ENCODE measurements around the gene VIL1.

VIL1 gene

DNA sequence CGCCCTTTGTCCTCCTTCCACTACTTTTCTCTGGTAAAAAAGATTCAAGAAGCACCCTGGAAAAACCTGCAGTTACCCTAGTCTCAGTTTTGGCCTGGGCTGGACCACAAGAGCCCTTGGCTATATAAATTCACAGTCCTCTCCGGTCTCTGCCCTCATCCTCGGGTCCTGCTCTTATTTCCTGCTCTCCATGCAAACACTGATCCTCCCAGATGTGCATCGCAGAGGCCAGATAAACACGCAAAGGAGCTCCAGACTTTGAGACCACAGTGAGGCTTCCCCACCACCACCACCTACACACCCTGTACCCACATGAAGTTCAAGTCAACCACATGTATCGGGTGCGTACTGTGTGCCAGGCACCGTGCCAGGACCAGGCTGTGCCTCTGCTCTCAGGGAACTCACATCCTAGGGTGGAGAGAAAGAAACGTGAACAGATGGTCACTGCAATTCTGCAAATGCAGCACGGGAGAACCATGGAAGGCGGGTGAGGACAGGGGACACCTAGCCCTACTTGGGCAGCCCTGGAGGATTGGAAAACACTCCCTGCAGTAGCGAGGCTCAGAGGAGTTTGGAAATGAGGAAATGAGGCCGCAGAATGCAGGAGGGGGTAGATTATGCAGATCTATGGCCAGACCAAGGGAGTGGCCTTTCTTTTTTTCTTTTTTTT, 11.8 kb upstream of the VIL1 start:
- DNase-seq: peak; percentile 62

DNA sequence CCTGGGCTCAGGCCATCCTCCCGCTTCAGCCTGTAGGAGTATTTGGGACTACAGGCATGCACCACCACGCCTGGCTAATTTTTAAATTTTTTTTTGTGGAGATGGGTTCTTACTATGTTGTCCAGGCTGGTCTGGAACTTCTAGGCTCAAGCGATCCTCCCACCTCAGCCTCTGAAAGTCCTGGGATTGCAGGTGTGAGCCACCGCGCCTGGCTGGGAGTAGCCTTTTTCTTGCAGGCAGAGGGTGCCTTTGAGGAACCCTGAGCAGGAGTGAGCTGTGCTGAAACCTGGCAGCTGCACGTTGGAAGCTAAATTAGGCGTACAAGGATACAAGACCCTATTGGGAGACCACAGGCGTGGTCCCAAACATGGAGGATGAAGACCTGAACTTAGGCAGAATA, 11.2 kb upstream of the VIL1 start:
- no peak for DNase-seq

GRCh38 chr2:218418321-218418716, 604 bp upstream of the VIL1 start:
- DNase-seq: no peak

DNA sequence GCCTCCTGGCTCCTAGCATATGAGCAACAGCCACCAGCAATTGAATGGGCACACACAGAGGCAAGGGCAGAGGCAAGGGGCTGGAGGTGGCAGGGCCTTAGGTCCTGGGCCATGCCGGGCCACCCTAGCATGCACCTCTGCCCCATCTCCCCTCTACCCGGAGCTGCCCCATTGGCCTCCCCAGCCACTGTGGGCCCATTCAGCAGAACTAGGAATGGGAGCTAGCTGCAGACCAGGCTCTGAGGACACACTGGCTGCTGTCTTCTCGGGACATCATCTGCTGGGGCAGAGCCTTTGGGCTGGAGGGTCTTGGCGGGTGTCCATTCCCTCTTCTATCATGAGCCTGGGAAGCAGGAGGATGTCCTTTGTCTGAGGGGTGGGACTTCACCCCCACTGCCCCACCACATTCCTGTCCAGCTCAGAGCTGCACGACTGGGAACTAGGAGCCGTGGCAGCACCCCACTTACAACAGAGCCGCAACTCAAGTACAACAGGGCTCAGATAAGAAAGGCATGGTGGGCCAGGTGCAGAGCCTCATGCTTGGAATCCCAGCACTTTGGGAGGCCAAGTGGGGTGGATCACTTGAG, 800 bp downstream of the VIL1 start:
- no peak for DNase-seq

- no peak for DNase-seq
Observed at GRCh38 chr2:218421027-218421426, 2.1 kb downstream of the VIL1 start.

DNA sequence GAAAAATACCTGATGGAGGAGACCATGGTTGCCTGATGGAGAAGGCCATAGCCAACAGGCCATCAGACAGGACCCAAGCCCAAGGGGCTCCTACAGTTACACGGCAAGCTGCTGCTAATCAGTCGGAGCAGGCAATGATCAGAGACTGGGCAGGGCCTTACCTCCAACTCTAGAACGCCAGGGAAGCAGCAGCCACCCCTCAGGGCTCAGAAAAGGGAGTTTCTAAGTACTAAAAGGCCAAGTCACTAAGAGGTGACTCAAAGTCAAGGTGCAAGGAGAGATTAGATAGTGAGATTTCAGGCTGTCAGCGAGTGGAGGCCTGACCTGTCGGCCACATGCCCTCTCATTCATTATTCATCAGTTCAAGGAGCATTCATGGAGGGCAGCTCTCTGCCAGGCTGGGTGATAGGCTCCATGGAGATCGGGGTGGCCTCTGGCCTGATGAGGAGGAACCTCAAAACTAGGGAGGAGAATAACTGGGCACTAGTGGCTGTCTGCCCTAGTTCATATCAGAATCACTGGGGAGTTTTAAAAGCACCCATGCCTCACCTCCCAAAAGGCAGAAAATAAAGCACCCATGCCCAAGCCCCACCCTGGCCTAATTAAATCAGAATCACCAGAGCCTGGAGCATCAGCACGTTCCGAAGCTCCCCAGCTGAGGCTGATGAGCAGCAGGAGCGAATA, 3.6 kb downstream of the VIL1 start:
- DNase-seq: no peak

- no peak for DNase-seq
Observed at GRCh38 chr2:218423584-218423983, 4.7 kb downstream of the VIL1 start.

GRCh38 chr2:218425531-218425930, 6.6 kb downstream of the VIL1 start:
- DNase-seq: no peak

GRCh38 chr2:218427741-218428140, 8.8 kb downstream of the VIL1 start:
- no peak for DNase-seq

DNA sequence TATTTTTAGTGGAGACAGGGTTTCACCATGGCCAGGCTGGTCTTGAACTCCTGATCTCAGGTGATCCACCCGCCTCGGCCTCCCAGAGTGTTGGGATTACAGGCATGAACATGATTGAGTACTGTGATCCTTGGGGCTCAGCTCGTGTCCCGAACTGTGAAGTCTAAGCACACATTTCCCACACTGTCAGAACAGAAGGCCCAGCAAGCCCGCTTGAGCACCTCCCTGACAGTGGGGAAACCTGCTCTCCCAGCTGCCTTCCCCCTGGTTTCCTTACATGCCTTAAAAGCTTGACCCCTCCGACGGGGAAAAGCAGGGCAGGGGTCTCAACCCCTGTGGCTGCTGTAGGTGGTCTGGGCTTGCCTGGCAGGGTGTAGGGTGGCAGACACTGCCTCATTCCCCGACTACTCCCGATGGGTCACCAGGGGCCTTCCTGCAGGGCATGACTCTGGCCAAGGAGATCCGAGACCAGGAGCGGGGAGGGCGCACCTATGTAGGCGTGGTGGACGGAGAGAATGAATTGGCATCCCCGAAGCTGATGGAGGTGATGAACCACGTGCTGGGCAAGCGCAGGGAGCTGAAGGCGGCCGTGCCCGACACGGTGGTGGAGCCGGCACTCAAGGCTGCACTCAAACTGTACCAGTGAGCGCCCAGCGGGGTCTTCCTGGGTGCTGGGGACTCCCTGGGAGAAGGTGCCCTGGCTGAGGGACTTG, 10.1 kb downstream of the VIL1 start:
- no peak for DNase-seq

DNA sequence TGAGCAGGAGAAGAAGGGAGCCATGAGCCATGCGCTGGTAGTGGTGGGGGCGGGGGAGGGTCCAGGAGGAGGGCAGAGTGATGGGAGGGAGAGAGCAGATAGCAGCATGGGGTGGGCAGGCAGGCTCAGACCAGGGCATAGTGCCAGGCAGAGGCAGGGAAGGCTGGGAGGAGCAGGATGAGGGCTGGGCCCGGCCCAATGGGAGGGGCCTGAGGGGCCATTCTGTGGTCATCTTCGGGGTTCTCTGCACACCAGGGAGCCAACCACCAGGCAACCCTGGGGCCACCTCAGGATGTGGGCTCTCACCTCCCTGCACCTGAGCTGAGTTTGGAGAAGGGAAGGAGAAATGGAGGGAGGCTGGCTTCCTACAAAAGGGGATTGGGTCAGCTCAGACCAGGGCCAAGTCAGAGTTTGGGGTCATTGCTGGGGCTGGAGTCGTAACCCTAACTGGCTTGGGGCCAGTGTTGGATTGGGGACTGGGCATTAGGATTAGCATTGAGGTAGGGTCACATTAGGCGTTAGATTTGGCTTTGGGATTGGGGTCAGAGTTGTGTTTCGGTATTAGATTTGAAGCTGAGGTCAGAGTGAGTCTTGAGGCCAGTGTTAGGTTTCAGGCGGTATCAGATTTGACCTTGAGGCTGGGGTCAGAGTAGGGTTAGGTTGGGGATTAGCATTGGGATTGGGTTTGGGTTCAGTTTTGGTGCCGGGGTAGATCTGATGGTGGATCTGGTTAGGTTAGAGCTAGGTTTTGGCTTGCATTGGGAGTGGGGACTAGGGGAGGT, 11.2 kb downstream of the VIL1 start:
- no peak for DNase-seq

DNA sequence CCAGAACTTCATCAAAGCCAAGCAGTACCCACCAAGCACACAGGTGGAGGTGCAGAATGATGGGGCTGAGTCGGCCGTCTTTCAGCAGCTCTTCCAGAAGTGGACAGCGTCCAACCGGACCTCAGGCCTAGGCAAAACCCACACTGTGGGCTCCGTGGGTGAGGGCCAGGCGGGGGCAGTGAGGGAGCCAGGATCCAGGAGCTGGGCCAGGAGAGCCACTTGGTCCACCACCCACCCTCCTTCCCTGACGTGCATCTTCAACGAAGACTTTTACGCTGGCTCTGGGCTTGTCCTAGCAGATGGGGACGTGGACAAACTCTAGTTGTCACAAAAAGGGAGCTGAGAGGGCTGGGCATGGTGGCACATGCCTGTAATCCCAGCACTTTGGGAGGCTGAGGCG, 11.8 kb downstream of the VIL1 start:
- DNase-seq: no peak

GRCh38 chr2:218431878-218432277, 13.0 kb downstream of the VIL1 start:
- DNase-seq: no peak

DNA sequence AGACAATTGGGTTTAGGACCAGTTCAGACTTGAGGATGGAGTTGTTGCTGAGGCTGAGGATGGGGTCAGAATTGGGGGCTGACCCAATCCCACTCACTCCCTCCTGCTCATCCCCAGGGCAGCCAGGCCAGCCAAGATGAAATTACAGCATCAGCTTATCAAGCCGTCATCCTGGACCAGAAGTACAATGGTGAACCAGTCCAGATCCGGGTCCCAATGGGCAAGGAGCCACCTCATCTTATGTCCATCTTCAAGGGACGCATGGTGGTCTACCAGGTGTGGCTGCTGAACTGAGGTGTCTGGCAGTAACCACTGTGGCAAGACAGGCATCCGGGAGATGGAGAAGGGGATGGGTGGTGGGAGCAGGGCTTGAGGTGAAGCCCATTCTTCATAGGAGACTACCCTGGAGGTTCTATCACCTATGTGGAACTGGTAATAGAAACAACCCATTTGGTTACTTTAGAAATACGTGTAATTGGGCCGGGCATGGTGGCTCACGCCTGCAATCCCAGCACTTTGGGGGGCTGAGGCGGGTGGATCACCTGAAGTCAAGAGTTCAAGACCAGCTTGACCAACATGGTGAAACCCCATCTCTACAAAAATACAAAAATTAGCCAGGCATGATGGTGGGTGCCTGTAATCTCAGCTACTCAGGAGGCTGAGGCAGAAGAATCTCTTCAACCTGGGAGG, 13.9 kb downstream of the VIL1 start:
- DNase-seq: no peak

GRCh38 chr2:218434456-218434855, 15.5 kb downstream of the VIL1 start:
- DNase-seq: no peak

- no peak for DNase-seq
Observed at GRCh38 chr2:218435003-218435982, 16.4 kb downstream of the VIL1 start.

- DNase-seq: no peak
Observed at GRCh38 chr2:218436992-218437391, 18.1 kb downstream of the VIL1 start.

- no peak for DNase-seq
Observed at GRCh38 chr2:218437969-218438368, 19.0 kb downstream of the VIL1 start.

DNA sequence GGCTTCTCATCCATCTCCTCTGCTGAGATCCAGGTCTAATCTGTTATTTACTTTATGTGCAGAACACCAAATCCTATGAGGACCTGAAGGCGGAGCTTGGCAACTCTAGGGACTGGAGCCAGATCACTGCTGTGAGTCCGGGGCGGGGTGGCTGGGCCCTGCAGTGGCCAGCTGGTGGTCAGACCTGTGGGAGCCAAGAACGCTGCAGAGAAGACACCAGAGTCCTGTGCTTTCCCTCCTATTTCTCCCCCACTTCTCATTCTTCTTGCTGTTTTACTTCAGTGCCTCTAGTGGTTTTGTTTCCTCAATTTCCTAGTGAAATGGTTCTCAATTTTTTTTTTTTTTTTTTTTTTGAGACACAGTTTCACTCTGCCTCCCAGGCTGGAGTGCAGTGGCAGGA, 19.7 kb downstream of the VIL1 start:
- DNase-seq: no peak

GRCh38 chr2:218444692-218445357, 25.9 kb downstream of the VIL1 start:
- no peak for DNase-seq

DNA sequence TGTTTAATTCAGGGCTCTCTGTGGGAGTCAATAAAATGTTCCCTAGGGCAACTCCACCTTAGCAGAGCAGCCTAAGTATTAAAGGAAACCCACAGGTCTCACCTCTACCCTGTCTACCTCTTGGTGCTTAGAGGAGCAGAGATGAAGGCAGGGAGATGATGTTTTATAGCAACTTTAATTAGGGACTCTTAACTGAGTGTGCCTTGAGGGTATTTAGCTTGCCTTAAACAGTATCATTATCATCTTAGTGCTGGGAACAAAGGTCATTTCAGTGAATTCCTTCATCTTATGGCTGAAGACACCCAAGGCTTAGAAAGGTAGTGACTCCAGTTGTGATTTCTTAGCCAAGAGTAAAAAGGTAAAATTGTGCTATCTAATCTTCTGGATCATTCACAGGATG, 26.7 kb downstream of the VIL1 start:
- DNase-seq: no peak

Measured in activated naive CD4-positive, alpha-beta T cell treated with Interleukin-2 at 50 U/mL for 16 hours (primary cell).